ENCODE measurements around the gene TUB. TPM values are rescaled to one million over a fixed set of nuclear protein-coding genes. Genes with fewer than 3 reads are reported as not detected.
A peak's percentile ranks its signal among the peaks of the same experiment; 100 is the strongest.

Gene TUB
- total and polyA plus RNA-seq, 2 donors from 2014 or later = 5.9 to 6.8 TPM

DNA sequence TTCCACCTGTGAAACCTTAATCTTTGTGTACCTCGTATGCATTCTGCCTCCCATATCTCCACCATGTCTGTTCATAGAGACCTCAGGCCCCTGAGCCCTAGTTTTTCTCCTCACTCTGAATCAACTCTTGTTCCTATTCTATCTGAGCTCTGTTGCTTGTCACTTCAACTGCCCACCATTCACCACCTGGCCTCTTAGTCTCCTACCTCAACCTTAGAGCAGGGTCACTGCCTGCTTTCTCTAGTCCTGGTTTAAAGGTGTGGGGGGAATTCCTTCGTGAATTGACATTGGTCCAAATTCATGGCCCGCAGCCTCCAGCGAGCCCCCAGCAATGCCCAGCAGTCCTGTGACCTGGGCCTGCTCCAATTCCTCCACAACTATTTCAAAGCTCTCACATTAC, 39.4 kb upstream of the TUB start:
- Histone ChIP-seq H3K4me3 (ENCODE audit: low read length in 3 of 3) (no peak overlapping the region), H3K27ac (ENCODE audit: low read depth in 2 of 2, low read length in 2 of 2) (no peak overlapping the region), H3K9ac (ENCODE audit: low read length in 3 of 3) (no peak overlapping the region), H3K4me1 (ENCODE audit: control insufficient read depth in 2 of 3, insufficient read depth in 2 of 3, low read depth in 1 of 3, low read length in 3 of 3) (no peaks in the 10 kb centered on the region), H3K9me3 (ENCODE audit: control insufficient read depth in 2 of 3, insufficient read depth in 1 of 3, low read length in 3 of 3) (no peaks in the 10 kb centered on the region), H3K36me3 (ENCODE audit: control insufficient read depth in 2 of 3, insufficient read depth in 3 of 3, low read length in 3 of 3) (no peaks in the 10 kb centered on the region), H3K27me3 (ENCODE audit: control insufficient read depth, insufficient read depth, low read length) (no peaks in the 10 kb centered on the region)
- FAIRE-seq (no peak), DNase-seq (peak in 1 of 5 donors; percentile 12)
- intact Hi-C loops (cut with DNase I) = no loop called here
- TF ChIP-seq, protein P1, sequence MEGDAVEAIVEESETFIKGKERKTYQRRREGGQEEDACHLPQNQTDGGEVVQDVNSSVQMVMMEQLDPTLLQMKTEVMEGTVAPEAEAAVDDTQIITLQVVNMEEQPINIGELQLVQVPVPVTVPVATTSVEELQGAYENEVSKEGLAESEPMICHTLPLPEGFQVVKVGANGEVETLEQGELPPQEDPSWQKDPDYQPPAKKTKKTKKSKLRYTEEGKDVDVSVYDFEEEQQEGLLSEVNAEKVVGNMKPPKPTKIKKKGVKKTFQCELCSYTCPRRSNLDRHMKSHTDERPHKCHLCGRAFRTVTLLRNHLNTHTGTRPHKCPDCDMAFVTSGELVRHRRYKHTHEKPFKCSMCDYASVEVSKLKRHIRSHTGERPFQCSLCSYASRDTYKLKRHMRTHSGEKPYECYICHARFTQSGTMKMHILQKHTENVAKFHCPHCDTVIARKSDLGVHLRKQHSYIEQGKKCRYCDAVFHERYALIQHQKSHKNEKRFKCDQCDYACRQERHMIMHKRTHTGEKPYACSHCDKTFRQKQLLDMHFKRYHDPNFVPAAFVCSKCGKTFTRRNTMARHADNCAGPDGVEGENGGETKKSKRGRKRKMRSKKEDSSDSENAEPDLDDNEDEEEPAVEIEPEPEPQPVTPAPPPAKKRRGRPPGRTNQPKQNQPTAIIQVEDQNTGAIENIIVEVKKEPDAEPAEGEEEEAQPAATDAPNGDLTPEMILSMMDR (IDR thresholded peaks at IDR 0.05; ENCODE audit: borderline replicate concordance, extremely low read depth, insufficient read depth) = no peak

GRCh38 chr11:8043756-8044155, 37.3 kb upstream of the TUB start:
- Histone ChIP-seq H3K36me3 (ENCODE audit: control insufficient read depth in 2 of 3, insufficient read depth in 3 of 3, low read length in 3 of 3) (no peaks in the 10 kb centered on the region), H3K27ac (ENCODE audit: low read depth in 2 of 2, low read length in 2 of 2) (no peak overlapping the region), H3K4me3 (ENCODE audit: low read length in 3 of 3) (no peak overlapping the region), H3K9ac (ENCODE audit: low read length in 3 of 3) (no peak overlapping the region), H3K4me1 (ENCODE audit: control insufficient read depth in 2 of 3, insufficient read depth in 2 of 3, low read depth in 1 of 3, low read length in 3 of 3) (no peaks in the 10 kb centered on the region), H3K27me3 (ENCODE audit: control insufficient read depth, insufficient read depth, low read length) (no peaks in the 10 kb centered on the region), H3K9me3 (ENCODE audit: control insufficient read depth in 2 of 3, insufficient read depth in 1 of 3, low read length in 3 of 3) (no peaks in the 10 kb centered on the region)
- DNase-seq (no peak), FAIRE-seq (no peak)
- TF ChIP-seq, protein P1 (IDR thresholded peaks at IDR 0.05; ENCODE audit: borderline replicate concordance, extremely low read depth, insufficient read depth) = no peak
- intact Hi-C loops (cut with DNase I) = no loop called here

GRCh38 chr11:8045839-8046238, 35.2 kb upstream of the TUB start:
- H3K27ac ChIP-seq (ENCODE audit: low read depth in 2 of 2, low read length in 2 of 2) = no peak overlapping the region
- H3K36me3 ChIP-seq (ENCODE audit: control insufficient read depth in 2 of 3, insufficient read depth in 3 of 3, low read length in 3 of 3) = no peaks in the 10 kb centered on the region
- TF ChIP-seq, protein P1 (IDR thresholded peaks at IDR 0.05; ENCODE audit: borderline replicate concordance, extremely low read depth, insufficient read depth) = no peak
- no peak for DNase-seq
- no peak for FAIRE-seq
- H3K4me1 ChIP-seq (ENCODE audit: control insufficient read depth in 2 of 3, insufficient read depth in 2 of 3, low read depth in 1 of 3, low read length in 3 of 3) = no peaks in the 10 kb centered on the region
- H3K9me3 ChIP-seq (ENCODE audit: control insufficient read depth in 2 of 3, insufficient read depth in 1 of 3, low read length in 3 of 3) = no peaks in the 10 kb centered on the region
- H3K27me3 ChIP-seq (ENCODE audit: control insufficient read depth, insufficient read depth, low read length) = no peaks in the 10 kb centered on the region
- H3K9ac ChIP-seq (ENCODE audit: low read length in 3 of 3) = no peak overlapping the region
- intact Hi-C loops (cut with DNase I) = no loop called here
- no peak overlapping the region for H3K4me3 ChIP-seq (ENCODE audit: low read length in 3 of 3)

DNA sequence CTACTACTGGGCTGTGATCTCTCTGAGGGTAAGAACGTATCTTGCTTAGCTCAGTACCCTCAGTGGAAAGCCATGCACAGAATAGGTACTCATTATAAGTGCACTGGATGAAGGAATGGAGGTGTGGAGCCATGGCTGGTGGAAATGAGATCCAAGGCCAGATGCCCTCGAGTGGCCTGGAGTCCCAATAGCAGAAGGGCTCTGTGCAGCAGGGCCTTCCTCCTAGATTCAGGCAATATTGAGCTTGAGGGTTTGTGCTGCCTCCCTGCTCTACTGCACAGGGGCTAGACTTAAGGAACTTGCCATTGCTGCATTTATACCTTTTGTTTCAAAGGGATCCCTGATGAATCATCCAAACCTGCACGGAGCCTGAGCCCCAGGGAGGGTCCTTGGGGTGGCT, 33.6 kb upstream of the TUB start:
- no peaks in the 10 kb centered on the region for H3K27me3 ChIP-seq (ENCODE audit: control insufficient read depth, insufficient read depth, low read length)
- no peaks in the 10 kb centered on the region for H3K4me1 ChIP-seq (ENCODE audit: control insufficient read depth in 2 of 3, insufficient read depth in 2 of 3, low read depth in 1 of 3, low read length in 3 of 3)
- no peaks in the 10 kb centered on the region for H3K36me3 ChIP-seq (ENCODE audit: control insufficient read depth in 2 of 3, insufficient read depth in 3 of 3, low read length in 3 of 3)
- DNase-seq = no peak
- H3K9ac ChIP-seq (ENCODE audit: low read length in 3 of 3) = no peak overlapping the region
- H3K27ac ChIP-seq (ENCODE audit: low read depth in 2 of 2, low read length in 2 of 2) = no peak overlapping the region
- H3K4me3 ChIP-seq (ENCODE audit: low read length in 3 of 3) = no peak overlapping the region
- intact Hi-C loops (cut with DNase I) = no loop called here
- no peak for FAIRE-seq
- TF ChIP-seq, protein P1 (IDR thresholded peaks at IDR 0.05; ENCODE audit: borderline replicate concordance, extremely low read depth, insufficient read depth) = no peak
- no peaks in the 10 kb centered on the region for H3K9me3 ChIP-seq (ENCODE audit: control insufficient read depth in 2 of 3, insufficient read depth in 1 of 3, low read length in 3 of 3)

Measured in kidney (tissue), 14 donors.